Activated naive CD8-positive, alpha-beta T cell treated with anti-CD3 and anti-CD28 coated beads, Interleukin-2, amount 10 ng/mL, durations not matched to agents 7 days and 5 days (primary cell): ENCODE data around the gene TTC13. TPM values are rescaled to one million over a fixed set of nuclear protein-coding genes. Genes with fewer than 3 reads are reported as not detected.
"Not testable (repeated sequence)": the region's sequence is repeated elsewhere in the genome, so short reads cannot be mapped to it uniquely, and the experiment has no call there.

Source experiments
- ATAC-seq: fragments of 150-1000 bp; cut with Tn5 transposase; one replicate; pipeline ENCODE4 v1.10.0; 2021; ENCODE audit warnings: low read depth, moderate library complexity
- POLR2A ChIA-PET: fragments of 350-600 bp; sonication (Branson Sonifier 250); formaldehyde crosslinking; loops from one replicate; lab custom pipeline; 2021; ENCODE audit warnings: antibody characterized with exemption; lab: Charles Lee
- DNase-seq: peaks from one replicate; pipeline ENCODE4 v3.0.0; 2021
- H3K27ac Mint-ChIP-seq: one replicate; pipeline ENCODE4 v1.8.0; 2022; ENCODE audit warnings: mild to moderate bottlenecking, mixed read lengths
- H3K27me3 Mint-ChIP-seq: one replicate; pipeline ENCODE4 v1.8.0; 2022; ENCODE audit warnings: mild to moderate bottlenecking, moderate library complexity, mixed read lengths
- H3K36me3 Mint-ChIP-seq: one replicate; pipeline ENCODE4 v1.8.0; 2021; ENCODE audit warnings: mild to moderate bottlenecking, mixed read lengths
- H3K4me1 Mint-ChIP-seq: one replicate; pipeline ENCODE4 v1.8.0; 2021; ENCODE audit warnings: mixed read lengths
- H3K4me3 Mint-ChIP-seq: one replicate; pipeline ENCODE4 v1.8.0; 2022; ENCODE audit warnings: mild to moderate bottlenecking, moderate library complexity, mixed read lengths
- H3K9me3 Mint-ChIP-seq: one replicate; pipeline ENCODE4 v1.8.0; 2021; ENCODE audit warnings: mixed read lengths
- total RNA-seq, 2 experiments: library from RNA; stranded (reverse); gene quantifications; one replicate each; pipeline ENCODE4 v1.2.3, GENCODE V29; 2021

The TTC13 gene, protein sequence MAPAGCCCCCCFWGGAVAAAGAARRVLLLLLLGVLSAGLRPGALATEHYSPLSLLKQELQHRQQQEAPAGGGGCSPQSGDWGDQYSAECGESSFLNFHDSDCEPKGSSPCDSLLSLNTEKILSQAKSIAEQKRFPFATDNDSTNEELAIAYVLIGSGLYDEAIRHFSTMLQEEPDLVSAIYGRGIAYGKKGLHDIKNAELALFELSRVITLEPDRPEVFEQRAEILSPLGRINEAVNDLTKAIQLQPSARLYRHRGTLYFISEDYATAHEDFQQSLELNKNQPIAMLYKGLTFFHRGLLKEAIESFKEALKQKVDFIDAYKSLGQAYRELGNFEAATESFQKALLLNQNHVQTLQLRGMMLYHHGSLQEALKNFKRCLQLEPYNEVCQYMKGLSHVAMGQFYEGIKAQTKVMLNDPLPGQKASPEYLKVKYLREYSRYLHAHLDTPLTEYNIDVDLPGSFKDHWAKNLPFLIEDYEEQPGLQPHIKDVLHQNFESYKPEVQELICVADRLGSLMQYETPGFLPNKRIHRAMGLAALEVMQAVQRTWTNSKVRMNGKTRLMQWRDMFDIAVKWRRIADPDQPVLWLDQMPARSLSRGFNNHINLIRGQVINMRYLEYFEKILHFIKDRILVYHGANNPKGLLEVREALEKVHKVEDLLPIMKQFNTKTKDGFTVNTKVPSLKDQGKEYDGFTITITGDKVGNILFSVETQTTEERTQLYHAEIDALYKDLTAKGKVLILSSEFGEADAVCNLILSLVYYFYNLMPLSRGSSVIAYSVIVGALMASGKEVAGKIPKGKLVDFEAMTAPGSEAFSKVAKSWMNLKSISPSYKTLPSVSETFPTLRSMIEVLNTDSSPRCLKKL
- 10 to 100 TPM; 37.7 to 43.7 TPM for total RNA-seq

DNA sequence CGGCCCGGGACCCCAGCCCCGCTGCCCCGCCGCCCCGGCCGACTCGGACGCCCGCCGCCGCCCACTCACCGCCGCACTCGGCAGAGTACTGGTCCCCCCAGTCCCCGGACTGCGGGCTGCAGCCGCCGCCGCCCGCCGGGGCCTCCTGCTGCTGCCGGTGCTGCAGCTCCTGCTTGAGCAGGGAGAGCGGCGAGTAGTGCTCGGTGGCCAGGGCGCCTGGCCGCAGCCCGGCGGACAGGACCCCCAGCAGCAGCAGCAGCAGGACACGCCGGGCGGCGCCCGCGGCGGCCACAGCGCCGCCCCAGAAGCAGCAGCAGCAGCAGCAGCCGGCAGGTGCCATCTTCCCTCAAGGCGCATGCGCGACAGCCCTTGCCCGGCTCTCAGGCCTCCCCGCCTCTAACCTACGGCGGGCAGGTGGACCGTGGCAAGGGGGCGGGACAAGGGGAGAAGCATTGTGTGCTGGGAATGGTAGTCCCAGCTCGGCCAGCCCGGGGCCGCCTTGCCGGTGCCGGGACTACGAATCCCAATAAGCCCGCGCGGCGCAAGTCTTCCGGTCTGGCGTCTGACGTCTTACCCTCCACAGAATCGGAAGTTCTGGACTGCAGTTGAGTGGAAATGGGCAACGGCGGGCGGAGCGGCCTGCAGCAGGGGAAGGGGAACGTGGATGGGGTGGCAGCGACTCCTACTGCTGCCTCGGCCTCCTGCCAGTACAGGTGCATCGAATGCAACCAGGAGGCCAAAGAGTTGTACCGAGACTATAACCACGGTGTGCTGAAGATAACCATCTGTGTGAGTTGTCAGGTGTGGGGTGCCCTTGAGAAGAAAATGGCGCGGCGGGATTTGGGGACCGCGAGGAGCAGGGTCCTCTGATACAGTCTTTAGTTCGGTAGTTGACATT is at the start of gene TTC13, which contains the start of gene ARV1:
TTC13 (minus strand) TSS at position 371 of the 898 bp plus-strand sequence; CDS start at position 340, 31 bp downstream.
ARV1 (plus strand) TSS at position 604 of the 898 bp plus-strand sequence; CDS start at position 616, 12 bp downstream.
- Mint-ChIP-seq H3K27me3 (no peaks in the 10 kb centered on the region), H3K4me1 (peaks cover 30% of the 10 kb centered on the region), H3K27ac (peak within 1 kb of the TSS; percentile 97), H3K9me3 (no peaks in the 10 kb centered on the region), H3K36me3 (peaks cover 17% of the 10 kb centered on the region), H3K4me3 (peak within 1 kb of the TSS; percentile 98)
- ATAC-seq (peak; percentile 95), DNase-seq (peak; percentile 92)
- POLR2A ChIA-PET: interaction anchor here (0.8 to 2.1 kb wide), 5 partner anchors 12 to 232 kb away, joined by 3 to 9 read pairs (median 3); partner anchors contain the start of gene FAM89A

DNA sequence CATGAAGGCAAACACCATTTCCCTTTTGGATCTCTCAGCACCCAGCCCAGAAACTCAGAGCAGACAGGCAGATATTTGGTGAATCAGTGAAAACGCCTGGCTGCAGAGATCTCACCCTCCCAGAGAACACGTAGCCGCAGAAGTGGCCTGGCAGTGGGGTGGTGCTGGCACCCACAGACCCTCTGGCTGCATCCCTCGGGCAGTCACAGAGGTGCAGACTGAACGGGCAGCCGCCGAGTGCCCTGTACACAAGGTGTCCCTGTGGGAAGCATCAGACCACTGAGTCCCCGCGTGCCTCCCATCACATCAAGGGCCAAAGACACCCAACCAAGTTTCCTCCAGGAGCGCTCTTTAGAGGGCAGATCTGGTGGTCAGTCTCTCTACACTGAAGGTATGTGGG is 49.3 kb upstream of the TTC13 start:
- POLR2A ChIA-PET: no interaction called here
- H3K4me1 Mint-ChIP-seq: peaks cover 12% of the 10 kb centered on the region
- ATAC-seq (no peak), DNase-seq (no peak)
- no peaks in the 10 kb centered on the region for H3K27me3 Mint-ChIP-seq
- H3K36me3 Mint-ChIP-seq: peaks cover 2% of the 10 kb centered on the region
- H3K9me3 Mint-ChIP-seq: no peaks in the 10 kb centered on the region
- no peak overlapping the region for H3K4me3 Mint-ChIP-seq
- H3K27ac Mint-ChIP-seq: no peak overlapping the region

DNA sequence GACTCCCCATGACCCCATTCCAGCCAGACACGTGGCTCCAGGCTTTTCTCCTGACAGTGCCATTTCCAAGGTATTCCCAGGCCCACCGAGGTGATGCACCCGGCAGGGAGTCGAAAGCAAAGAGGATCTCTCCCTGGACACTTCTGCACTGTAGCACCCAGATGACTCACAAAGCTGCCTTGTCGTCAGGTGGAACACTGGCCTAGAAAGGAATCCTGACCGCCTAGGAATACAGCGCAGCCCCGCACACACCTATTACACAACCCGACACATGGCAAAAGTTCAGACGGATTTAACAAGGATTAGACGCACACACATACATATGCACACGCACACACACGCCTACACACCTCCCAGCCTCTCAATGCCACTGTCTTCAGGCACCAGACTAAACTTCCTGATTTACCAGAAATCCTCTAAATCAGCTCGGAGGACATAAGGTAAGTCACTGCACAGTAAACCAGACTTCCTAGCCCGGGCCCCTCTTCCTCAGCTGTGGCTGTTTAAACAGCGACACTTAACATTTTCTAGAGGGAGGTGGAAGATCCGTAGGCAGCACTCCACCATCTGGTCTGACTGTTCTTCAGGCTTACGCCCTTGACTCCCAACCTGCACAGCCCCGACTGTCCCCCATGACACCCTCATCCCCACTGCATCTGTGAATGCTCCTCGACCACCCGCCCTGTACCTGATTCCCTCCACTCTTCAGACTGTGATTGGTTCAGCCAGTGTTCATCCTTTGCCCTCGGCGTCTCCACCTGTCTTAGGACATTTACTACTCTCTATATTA is 48.7 kb upstream of the TTC13 start:
- H3K36me3 Mint-ChIP-seq: peaks cover 2% of the 10 kb centered on the region
- H3K9me3 Mint-ChIP-seq: no peaks in the 10 kb centered on the region
- no peak overlapping the region for H3K4me3 Mint-ChIP-seq
- no peak for ATAC-seq
- DNase-seq: no peak
- H3K4me1 Mint-ChIP-seq: peaks cover 10% of the 10 kb centered on the region
- POLR2A ChIA-PET: no interaction called here
- no peak overlapping the region for H3K27ac Mint-ChIP-seq
- no peaks in the 10 kb centered on the region for H3K27me3 Mint-ChIP-seq

DNA sequence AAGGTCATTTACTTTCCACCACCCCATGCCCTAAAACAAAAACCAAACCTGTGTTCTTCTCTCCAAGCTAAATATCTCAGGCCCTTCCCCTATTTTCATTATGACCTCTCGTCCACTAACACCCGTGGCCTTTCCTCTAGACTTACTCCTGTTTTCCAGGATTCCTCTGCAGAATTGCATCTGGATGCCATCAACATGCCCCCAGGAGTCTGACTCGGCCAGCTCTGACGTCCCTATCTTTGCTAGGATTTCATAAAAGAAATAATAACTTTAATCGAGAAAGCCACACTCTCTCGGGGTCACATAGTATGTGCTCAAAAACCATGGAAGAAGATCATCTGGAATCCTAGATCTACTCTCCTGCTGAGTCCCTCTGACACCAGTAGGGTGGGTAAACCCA is 47.9 kb upstream of the TTC13 start:
- POLR2A ChIA-PET: no interaction called here
- DNase-seq (no peak), ATAC-seq (no peak)
- Mint-ChIP-seq H3K27me3 (no peaks in the 10 kb centered on the region), H3K27ac (no peak overlapping the region), H3K4me3 (no peak overlapping the region), H3K9me3 (no peaks in the 10 kb centered on the region), H3K4me1 (peaks cover 10% of the 10 kb centered on the region), H3K36me3 (peaks cover 2% of the 10 kb centered on the region)

DNA sequence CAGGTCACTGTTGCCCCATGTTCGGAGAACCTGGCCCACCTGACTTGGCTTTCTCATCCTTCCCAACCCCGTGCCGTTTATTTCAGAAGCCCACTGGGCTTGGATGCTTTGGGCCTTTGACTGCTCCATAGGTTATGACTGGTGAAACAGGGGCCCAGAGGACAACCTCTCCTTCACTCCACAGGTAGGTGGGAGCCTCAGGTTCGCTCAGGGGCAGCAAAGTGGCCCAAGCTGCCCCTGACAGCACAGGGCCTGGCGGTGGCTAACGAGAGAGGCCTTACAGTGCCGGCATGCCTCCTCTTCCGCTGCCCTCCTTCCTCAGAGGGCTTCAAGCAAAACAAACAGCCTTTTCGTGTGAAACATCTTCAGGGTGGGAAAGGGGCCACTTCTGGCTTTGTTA is 44.5 kb upstream of the TTC13 start:
- Mint-ChIP-seq H3K36me3 (peaks cover 8% of the 10 kb centered on the region), H3K4me1 (peaks cover 14% of the 10 kb centered on the region), H3K9me3 (no peaks in the 10 kb centered on the region), H3K4me3 (no peak overlapping the region), H3K27ac (no peak overlapping the region), H3K27me3 (no peaks in the 10 kb centered on the region)
- DNase-seq (no peak), ATAC-seq (no peak)
- POLR2A ChIA-PET: no interaction called here

DNA sequence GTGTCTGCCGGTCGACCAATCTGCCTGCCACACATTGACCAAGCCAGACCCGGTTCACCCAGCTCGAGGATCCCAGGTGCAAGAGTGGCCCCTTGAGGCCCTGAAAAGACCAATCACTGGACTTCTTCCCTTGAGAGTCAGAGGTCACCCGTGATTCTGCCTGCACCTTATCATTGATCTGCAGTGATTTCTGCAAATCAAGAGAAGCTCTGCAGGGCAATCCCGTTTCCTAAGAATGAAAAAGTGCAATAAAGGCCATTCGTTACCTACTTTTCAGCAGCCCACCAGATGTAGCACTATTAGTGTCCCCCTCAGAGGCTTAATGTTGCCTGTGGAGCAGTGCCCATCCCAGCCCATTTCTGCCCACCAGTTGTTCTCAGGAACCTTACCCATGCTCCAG is 43.9 kb upstream of the TTC13 start:
- H3K36me3 Mint-ChIP-seq, H3K27ac Mint-ChIP-seq, H3K4me3 Mint-ChIP-seq, DNase-seq, ATAC-seq, POLR2A ChIA-PET, H3K9me3 Mint-ChIP-seq, H3K27me3 Mint-ChIP-seq: not testable (repeated sequence)
- H3K4me1 Mint-ChIP-seq: peaks cover 12% of the 10 kb centered on the region

DNA sequence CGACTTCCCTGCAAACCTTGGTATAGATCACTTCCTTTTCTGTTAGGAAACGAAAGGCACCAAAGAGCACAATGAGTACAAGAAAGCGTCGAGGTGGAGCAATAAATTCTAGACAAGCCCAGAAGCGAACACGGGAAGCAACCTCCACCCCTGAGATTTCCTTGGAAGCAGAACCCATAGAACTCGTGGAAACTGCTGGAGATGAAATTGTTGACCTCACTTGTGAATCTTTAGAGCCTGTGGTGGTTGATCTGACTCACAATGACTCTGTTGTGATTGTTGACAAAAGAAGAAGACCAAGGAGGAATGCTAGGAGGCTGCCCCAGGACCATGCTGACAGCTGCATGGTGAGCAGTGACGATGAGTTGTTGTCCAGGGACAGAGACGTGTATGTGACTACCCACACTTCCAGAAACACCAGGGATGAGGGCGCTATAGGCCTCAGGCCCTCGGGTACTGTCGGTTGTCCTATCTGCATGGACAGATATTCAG is 42.9 kb upstream of the TTC13 start:
- H3K27me3 Mint-ChIP-seq: no peaks in the 10 kb centered on the region
- POLR2A ChIA-PET: no interaction called here
- no peak overlapping the region for H3K4me3 Mint-ChIP-seq
- H3K36me3 Mint-ChIP-seq: peaks cover 6% of the 10 kb centered on the region
- no peak for ATAC-seq
- H3K4me1 Mint-ChIP-seq: peaks cover 12% of the 10 kb centered on the region
- DNase-seq: no peak
- no peak overlapping the region for H3K27ac Mint-ChIP-seq
- H3K9me3 Mint-ChIP-seq: no peaks in the 10 kb centered on the region

DNA sequence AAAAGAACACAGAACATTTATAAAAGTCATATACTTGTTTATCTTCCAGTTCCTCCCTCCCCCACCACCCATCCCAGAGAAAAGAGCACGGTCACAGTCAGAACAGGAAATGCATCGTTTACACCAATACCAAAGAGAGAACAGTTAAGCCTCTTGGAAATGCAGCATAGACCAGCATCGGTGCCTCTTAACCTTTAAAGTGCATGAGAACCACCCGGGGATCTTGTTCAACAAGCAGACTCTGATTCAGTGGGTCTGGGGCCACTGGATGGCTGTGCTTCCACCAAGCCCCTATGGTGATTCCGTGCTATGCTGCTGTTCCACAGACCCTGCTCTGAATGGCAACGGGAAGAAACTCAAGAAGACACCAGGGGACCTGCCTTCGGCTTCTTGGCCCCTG is 42.2 kb upstream of the TTC13 start:
- peaks cover 6% of the 10 kb centered on the region for H3K36me3 Mint-ChIP-seq
- no peaks in the 10 kb centered on the region for H3K9me3 Mint-ChIP-seq
- peak overlapping the region; percentile 58 for H3K27ac Mint-ChIP-seq
- DNase-seq (no peak), ATAC-seq (no peak)
- no peaks in the 10 kb centered on the region for H3K27me3 Mint-ChIP-seq
- H3K4me3 Mint-ChIP-seq: peak overlapping the region; percentile 76
- H3K4me1 Mint-ChIP-seq: peaks cover 12% of the 10 kb centered on the region
- POLR2A ChIA-PET: no interaction called here

DNA sequence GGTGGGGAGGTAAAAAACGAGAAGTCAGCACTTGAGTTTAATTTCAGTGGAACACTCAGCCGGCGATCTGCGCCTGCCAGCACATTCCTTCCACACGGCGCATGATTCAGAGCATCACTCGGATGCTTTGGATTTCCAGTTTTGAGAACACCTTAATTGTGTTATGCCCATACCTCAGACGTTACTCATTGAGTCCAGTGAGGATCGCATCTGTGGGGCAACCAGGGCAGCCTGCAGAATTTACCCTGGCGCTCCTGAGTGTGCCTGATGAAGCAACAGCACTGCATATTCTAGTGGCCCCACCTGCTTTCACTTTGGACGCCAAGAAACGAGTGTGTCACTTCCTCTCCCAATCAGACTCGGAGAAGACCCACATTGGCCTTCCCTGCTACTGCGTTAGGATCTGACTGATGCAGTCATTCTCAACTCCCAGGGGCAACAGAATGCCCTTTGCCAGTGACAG is 41.5 kb upstream of the TTC13 start:
- Mint-ChIP-seq H3K4me3 (peak overlapping the region; percentile 76), H3K9me3 (no peaks in the 10 kb centered on the region), H3K27me3 (no peaks in the 10 kb centered on the region), H3K27ac (peak overlapping the region; percentile 58), H3K4me1 (peaks cover 12% of the 10 kb centered on the region), H3K36me3 (peaks cover 6% of the 10 kb centered on the region)
- POLR2A ChIA-PET: no interaction called here
- DNase-seq: no peak
- ATAC-seq: peak; percentile 75

DNA sequence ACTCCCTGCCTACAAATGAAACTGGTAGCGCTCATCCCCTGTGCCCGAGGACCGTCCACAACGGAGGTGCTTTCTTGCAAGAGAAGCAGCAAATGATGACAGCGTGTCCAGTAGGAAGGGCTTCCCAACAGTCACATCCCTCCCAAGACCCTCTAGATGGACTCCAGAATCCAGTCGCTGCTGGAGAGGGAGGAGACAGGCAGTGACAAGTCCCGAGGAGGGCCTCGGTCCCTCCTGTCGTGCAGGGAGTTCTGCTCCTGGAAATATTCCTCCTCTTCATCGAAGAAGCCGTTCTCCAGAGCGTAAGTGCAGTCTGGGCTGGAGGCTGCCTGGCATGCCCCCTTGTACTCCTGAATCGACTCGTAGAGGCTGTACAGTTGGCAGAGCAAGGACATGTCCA is 41.0 kb upstream of the TTC13 start:
- DNase-seq: no peak
- no peaks in the 10 kb centered on the region for H3K9me3 Mint-ChIP-seq
- H3K4me1 Mint-ChIP-seq: peaks cover 12% of the 10 kb centered on the region
- H3K27me3 Mint-ChIP-seq: no peaks in the 10 kb centered on the region
- H3K36me3 Mint-ChIP-seq: peaks cover 6% of the 10 kb centered on the region
- no peak for ATAC-seq
- POLR2A ChIA-PET: interaction anchor here (0.7 kb wide), 1 partner anchor 1228 kb away, joined by 3 read pairs; no protein-coding TSS in a partner anchor
- peak overlapping the region; percentile 58 for H3K27ac Mint-ChIP-seq
- peak overlapping the region; percentile 76 for H3K4me3 Mint-ChIP-seq

DNA sequence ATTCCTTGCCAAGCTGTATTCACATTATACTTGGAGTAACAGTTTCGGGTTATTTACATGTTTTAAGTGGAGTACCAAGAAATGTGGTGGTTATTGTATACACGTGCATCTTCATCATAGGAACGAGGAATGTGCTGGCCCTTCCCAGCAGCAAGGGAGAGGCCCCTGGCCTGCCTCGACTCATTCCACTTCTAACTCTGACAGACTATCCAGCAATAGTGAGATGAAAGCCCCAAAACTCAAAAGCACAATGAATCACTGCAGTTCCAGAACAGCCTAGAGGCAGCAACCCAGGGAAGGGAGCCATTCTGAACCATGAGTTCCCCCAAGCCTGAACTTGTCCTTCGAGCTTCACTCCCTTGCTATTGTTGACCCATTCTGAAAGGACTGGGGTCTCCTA is 38.3 kb upstream of the TTC13 start:
- POLR2A ChIA-PET: no interaction called here
- Mint-ChIP-seq H3K4me1 (peaks cover 12% of the 10 kb centered on the region), H3K36me3 (peaks cover 6% of the 10 kb centered on the region), H3K4me3 (no peak overlapping the region), H3K9me3 (no peaks in the 10 kb centered on the region), H3K27me3 (no peaks in the 10 kb centered on the region), H3K27ac (no peak overlapping the region)
- ATAC-seq (no peak), DNase-seq (no peak)

DNA sequence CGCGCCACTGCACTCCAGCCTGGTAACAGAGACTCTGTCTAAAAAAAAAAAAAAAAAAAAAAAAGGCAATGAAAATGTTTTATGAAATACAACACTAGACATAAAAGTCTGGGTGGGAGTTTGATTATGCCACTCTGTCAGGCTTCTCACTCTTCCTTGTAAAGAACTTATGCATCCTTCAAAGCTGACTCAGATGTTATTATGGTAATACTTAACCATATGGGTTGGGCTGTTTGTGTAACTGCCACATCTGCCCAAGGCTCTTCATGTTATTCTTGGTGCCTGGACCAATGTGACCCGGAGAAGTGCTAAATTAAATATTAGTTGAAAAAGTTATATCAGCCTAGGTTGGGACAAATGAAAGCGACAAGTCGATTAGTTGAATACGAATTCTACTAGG is 37.6 kb upstream of the TTC13 start:
- Mint-ChIP-seq H3K4me1 (peaks cover 12% of the 10 kb centered on the region), H3K27ac (no peak overlapping the region), H3K4me3 (no peak overlapping the region), H3K9me3 (no peaks in the 10 kb centered on the region), H3K36me3 (peaks cover 6% of the 10 kb centered on the region), H3K27me3 (no peaks in the 10 kb centered on the region)
- no peak for ATAC-seq
- DNase-seq: no peak
- POLR2A ChIA-PET: interaction anchor here (0.7 kb wide), 2 partner anchors 50 to 194 kb away, joined by 7 to 8 read pairs; no protein-coding TSS in a partner anchor
